GM18511 (cell line): Measurements from ENCODE around the gene COL9A3.

ENCODE experiments used
- ATAC-seq: cut with Tn5 transposase; IDR thresholded peaks from one replicate; pipeline ENCODE4 v1.9.1; 2021; ENCODE audit warnings: mild to moderate bottlenecking, moderate library complexity; ENCODE audit not compliant: unreplicated experiment

COL9A3 gene

DNA sequence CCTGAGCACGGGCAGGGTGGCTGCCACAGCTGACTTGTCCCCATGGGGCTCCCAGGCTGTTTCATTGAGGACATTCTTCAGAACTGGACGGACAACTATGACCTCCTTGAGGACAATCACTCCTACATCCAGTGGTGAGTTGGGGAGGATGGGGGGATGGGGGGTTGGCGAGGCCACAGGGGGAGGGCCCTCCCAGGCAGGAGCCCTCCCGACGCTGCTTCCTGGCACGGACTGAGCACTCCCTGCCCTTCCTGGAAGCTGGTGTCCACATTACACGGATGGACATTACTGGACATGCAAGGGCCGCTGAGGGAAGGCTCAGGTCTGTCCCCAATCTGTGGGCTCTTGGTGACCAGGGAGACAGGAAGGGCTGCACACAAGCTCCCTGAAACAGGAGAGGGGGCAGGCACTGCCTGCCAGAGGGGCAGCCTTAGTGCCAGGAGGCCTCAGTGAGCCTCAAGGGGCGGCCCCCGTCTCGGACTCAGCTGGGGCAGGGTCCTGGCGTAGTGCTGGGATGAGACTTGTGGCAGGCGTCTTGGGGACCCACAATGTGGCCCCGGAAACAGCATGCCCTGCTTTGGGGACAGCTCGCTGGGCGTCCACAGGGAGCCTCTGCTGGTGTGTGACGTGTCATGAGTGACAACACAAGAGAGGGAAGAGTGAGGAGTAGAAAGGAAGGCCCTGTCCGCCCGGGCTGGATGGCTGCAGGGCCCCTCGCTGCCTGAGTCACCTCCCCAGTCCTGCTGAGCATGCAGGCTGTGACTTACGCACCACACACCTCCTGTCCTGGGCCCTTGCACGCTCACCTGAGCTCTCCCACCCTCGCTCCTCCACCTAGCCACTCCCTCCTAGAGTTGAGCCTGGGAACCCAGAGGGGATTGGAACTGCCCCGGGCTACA, 7.1 kb upstream of the COL9A3 start:
- no peak for ATAC-seq

DNA sequence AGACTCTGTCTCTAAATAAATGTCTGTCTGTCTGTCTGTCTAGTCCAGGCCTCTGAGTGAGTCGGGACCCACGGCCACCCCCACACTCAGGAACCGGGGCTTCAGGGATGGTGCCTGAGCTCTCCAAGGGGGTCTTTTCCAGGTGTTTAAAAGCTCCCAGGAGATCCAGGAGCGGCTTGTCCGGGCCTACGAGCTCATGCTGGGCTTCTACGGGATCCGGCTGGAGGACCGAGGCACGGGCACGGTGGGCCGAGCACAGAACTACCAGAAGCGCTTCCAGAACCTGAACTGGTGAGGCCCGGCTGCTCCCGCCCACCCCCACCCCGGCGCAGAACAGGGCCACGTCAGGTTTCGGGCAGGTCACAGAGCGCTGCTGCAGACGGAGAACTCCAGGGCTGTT, 5.5 kb upstream of the COL9A3 start:
- no peak for ATAC-seq

DNA sequence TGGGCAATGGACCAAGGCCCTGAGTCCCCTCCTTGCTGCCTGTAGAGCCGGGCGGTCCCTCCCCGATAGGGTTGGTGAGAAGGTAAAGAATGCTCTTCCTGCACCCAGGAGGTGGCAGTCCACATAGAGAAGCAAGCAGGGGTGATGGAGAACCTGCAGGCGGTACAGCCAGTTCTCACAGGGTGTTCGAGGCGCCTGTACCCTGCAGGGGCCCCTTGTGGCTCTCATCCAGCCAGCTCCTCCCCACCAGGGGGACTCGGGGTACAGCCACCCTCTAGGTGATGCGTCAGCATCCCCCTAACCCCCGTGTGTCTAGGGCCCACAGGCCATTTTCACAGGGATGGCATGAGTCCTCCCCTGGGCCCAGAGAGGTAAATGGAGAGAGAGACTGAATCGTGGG, 5.1 kb upstream of the COL9A3 start:
- ATAC-seq: no peak

DNA sequence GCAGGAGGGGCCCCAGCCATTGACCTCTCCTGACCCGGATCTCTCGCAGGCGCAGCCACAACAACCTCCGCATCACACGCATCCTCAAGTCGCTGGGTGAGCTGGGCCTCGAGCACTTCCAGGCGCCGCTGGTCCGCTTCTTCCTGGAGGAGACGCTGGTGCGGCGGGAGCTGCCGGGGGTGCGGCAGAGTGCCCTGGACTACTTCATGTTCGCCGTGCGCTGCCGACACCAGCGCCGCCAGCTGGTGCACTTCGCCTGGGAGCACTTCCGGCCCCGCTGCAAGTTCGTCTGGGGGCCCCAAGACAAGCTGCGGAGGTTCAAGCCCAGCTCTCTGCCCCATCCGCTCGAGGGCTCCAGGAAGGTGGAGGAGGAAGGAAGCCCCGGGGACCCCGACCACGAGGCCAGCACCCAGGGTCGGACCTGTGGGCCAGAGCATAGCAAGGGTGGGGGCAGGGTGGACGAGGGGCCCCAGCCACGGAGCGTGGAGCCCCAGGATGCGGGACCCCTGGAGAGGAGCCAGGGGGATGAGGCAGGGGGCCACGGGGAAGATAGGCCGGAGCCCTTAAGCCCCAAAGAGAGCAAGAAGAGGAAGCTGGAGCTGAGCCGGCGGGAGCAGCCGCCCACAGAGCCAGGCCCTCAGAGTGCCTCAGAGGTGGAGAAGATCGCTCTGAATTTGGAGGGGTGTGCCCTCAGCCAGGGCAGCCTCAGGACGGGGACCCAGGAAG, 4.5 kb upstream of the COL9A3 start:
- ATAC-seq: no peak

DNA sequence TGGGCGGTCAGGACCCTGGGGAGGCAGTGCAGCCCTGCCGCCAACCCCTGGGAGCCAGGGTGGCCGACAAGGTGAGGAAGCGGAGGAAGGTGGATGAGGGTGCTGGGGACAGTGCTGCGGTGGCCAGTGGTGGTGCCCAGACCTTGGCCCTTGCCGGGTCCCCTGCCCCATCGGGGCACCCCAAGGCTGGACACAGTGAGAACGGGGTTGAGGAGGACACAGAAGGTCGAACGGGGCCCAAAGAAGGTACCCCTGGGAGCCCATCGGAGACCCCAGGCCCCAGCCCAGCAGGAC, 4.0 kb upstream of the COL9A3 start:
- ATAC-seq: no peak

DNA sequence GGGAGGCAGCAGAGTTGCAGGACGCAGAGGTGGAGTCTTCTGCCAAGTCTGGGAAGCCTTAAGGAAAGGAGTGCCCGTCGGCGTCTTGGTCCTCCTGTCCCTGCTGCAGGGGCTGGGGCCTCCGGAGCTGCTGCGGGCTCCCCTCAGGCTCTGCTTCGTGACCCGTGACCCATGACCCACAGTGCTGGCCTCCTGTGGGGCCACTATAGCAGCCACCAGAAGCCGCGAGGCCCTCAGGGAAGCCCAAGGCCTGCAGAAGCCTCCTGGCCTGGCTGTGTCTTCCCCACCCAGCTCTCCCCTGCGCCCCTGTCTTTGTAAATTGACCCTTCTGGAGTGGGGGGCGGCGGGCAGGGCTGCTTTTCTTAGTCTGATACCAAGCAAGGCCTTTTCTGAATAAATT, 3.3 kb upstream of the COL9A3 start:
- no peak for ATAC-seq

DNA sequence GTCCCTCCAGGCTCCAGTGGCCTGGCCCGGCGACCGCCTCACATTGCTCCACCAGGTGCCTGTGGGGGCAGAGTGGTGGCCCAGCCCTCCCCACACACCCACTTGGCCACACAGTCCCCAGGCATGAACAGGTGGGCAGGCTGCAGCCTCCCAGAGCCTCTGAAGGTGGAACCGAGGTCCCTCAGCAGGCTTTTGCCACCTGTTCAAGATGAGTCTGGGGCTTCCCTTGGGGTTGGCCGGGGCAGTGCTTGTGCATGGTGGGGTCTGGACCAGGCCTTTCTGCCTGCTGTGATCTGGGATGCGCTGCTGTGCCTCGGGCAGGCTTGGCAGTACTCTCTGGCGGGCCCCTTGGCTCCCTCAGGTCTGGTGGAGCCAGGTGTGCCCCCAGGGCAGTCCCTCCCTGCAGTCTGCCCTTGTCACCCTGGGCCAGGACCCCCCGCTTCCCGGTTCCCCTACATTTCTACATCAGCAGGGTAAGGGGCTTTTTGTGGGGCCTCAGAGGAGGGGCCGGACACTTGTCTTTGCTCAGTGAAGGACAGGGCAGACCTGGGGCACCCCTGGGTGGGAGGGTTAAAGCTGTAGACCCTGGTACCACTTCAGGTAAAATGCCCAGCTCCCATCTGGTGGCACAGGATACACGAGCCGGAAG, 2.7 kb upstream of the COL9A3 start:
- ATAC-seq: no peak

DNA sequence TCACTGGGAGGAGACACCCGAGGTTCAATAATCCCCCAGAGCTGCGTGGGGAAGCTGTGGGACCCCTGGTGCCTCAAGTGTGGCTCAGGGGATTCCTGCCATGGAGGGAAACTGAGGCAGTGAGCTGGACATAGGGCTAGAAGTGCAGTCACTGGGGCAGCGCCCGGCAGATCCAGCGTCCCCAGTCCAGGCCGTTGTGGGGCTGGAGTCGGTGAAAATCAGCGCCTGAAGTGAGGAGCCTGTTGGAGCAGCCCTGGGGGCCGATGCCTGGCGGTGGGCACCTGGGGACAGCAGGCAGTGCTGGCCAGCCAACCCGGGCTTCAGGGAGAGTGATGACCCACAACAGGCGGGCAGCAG, 2.2 kb upstream of the COL9A3 start:
- ATAC-seq: no peak

DNA sequence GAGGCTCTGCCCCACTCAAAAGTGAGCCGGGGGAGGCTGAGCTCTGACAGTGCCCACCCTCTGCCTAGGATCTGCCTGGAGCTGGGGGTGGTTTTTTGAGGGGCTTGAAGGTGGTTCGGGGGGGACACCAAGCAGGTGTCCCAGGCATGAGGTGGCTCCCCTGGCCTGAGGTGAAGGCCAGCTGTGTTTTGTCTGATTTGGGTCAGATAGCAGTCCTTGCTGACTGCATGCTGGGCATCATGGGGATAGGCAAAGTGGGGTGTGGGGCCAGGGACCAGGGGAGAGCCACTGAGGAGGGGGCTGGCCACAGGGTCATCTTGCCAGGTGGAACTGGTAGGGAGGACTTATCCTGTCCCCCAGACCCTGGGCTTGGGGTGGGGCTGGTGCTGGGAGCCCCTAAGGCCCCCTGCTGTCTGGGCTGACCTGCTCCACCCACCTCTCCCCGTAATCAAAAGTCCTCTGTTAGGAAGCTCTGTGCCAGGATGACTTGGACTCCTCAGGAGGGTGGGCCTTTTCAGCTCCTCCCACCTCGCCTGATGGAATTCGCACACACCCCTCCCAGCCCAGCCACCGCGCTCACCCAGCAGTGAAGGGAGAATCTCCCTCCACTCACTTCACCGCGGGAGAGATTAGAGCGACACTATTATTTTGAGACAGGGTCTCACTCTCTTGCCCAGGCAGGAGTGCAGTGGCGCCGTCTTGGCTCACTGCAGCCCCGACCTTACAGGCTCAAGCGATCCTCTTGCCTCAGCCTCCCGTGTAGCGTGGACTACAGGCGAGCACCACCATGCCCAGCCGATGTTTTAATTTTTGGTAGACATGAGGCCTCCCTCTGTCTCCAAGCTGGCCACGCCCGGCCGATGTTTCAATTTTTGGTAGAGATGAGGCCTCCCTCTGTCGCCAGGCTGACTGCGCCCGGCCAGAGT, 1.5 kb upstream of the COL9A3 start:
- ATAC-seq: no peak

DNA sequence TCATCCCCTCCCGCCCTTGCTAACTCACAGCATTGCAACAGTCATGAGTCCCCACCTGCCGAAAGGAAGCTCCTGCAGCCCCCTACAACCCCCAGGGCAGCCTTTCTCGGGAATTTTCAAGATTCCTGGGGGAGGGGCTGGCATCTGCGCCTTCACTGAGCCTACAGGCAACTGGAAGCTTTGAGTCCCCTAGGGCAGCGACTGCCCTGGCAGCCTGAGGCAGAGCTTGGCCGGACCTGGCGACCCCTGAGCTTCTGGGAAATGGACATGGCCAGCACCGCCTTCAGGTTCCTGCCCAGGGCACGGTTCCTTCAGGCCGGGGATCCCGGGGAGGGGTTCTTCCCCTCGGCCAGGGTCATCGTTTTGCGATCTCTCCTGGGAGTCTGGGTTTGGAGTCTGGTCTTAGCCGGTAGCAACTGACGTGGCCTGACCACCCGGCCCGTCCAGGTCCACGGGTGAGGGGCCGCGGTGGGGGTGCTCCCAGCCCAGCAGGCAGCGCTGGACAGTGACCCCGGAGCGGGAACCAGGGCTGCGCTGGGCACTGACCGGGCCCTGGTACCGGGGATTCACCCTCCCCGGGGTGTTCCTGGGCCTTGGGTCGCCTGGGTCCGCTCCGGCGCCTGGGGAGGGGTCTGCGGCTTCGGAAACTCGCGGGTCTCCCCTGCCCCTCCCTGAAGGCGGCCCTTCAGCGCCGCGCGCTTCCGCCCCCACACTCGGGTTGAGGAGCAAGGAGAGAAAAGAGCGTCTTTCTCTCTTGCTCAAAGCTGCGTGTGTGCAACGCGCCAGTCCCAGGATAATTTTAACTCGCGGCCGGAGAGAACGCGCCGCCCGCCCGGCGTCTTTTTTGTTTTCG, 593 bp upstream of the COL9A3 start:
- no peak for ATAC-seq

DNA sequence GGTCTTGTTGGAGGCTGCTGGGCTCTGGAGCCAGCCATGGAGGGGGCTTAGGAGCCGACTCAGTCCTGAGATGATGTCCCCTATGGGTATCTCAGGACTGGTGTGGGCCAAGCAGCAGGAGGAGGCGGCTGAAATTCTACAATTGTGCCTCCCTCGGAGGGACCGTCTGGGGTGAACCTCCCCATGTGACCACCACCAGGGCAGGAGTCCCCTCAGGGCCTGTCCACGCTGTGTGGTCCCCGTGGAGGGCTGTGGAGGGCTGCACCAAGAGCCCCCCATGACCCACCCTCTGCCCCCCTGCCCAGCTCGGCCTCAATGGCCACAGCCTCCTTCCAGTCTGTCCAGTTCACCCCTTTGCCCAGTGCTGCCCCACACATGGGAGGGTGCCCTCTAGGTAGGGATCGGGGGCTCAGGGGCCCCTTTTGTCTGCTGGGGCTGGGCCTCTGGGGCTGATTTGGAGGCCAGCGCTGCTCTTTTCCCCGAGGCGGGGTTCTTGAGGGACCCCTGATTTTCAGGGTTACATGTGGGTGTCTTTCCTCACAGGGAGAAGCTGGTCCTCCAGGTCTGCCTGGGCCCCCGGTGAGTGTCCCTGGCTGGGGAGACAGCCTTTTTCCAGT, 1.2 kb downstream of the COL9A3 start:
- no peak for ATAC-seq

DNA sequence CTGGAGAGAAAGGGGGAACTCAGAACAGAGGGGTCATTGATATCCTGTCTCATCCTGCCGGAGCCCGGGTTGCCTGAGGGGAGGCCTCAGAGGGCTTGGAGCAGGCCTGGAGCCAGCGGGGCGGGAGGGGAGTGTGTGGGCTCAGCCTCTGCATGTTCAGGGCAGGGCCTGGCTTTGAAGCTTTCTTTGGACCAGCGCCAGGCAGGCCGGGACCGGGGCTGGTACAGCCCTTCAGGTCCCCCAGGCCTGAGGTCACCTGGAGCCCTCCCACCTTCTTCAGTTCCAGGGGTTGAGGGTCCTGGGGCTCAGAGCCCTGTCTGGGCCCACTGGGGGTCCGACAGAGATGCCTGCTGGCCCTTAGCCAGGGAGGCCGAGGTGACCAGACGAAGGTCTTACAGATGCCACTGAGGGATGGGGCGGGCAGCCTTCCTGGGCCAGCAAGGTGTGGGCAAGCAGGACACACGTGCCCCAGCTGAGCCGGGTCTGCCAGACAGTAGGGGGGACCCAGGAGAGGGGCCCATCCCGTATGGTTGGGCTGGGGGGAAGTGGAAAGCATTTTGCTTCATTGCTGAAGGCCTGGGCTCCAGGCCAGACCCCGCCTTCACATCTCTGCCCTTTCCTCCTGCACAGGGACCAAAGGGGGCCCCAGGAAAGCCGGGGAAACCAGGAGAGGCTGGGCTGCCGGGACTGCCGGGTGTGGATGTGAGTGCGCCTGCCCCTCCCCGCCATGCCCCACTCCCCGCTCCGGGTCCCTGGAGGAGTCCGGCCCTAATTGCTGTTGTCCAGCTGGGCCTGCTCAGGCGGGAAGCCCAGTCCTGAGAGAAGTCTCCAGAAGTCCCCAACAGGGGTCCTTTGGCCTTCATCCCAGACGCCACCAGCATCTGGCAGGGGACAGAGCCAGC, 2.0 kb downstream of the COL9A3 start:
- no peak for ATAC-seq

DNA sequence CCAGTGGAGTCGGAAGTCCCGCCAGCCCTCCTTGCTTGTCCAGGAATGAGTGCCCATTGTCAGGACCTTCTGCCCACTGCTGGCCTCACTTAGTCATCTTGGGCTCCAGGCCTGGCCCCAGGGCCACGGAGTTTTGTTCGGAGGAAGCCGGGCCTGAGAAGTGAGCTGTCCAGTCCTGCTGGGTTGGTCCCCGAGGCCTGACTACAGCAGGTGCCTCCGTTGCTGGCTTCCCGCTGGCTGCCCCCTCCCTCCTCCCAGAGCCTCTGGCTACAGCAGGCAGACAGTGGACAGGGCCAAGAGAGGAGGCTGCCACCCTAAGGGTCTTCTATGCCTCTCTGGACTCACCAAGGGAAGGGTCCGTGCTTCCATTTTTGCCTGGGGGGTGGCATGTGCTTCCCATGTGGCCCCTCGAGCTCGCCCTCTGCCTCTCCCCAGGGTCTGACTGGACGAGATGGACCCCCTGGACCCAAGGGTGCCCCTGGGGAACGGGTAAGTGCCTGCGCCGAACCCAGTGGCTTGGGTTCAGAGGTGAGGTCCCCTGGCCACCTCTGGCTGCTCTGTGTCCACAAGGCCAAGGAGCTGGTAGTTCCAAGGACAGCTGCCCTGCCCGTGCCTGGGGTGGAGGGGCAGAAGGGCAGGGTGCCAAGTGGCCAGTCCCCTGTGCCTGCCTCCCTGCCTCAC, 2.8 kb downstream of the COL9A3 start:
- ATAC-seq: no peak

DNA sequence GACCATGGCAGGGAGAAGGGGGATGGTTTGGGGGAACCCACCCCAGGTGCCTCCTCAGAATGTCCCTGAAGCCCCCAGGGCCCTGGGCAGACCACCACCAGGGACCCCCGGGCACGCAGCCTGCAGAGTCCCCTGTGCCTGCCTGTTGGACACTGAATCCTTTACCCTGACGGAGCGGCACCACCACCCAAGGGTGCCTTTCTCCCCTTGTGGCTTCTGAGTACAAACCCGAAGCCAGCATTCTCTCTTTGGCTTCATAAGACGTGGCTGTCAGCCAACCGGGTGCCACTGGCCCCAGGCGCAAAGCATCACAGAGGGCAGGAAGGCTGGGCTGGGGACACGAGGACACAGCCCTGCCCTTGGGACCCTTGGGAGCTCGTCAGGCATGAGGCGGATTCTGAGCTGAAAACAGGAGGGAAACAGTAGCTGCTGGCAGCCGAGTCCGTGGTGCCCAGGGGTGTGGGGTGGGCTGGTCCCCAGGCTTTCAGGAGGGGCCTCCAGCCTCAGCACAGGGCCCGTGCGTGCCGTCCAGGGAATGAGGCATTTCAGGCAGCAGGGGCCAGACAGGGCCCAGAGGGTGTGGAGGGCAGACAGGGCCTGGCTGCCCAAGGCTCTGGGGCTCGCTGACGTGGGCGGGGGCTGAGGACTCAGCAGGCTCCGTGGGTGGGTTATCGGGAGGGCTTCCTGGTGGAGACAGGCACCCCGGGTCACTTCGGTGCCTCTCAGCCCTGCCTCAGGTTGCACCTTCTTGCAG, 3.5 kb downstream of the COL9A3 start:
- no peak for ATAC-seq

DNA sequence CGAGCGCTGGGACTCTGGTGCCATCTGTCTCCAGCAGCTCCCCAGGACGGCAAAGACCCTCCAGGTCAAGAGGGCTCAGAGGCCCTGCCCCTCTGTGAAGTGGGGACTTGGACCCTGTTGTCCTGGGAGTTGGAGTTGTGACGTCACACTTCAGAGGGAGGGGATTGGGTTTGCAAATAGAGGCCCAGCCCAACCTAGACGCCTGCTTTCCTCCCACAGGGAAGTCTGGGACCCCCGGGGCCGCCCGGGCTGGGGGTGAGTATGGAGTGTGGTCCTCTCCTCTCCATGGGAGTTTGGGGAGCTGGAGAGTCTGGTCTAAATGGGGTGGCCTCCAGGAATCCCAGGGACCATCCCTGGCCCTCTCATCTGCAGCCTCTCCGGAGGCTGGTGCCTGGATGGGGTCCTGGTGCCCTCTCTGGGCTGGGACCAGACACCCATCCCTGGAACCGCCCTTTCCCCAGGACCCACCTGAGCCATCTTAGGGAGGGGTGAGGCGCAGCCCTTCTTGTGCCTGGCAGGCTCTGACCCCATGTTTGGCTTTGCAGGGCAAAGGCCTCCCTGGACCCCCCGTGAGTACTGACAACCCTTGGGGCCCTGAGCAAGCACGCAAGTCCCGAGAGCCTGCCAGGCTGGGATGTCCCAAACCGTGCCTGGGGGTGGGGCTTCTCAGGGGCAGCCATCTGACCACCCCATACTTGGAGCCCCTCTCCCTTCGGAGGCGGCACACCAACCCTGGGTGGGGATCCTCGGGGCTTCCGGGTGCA, 4.3 kb downstream of the COL9A3 start:
- no peak for ATAC-seq

DNA sequence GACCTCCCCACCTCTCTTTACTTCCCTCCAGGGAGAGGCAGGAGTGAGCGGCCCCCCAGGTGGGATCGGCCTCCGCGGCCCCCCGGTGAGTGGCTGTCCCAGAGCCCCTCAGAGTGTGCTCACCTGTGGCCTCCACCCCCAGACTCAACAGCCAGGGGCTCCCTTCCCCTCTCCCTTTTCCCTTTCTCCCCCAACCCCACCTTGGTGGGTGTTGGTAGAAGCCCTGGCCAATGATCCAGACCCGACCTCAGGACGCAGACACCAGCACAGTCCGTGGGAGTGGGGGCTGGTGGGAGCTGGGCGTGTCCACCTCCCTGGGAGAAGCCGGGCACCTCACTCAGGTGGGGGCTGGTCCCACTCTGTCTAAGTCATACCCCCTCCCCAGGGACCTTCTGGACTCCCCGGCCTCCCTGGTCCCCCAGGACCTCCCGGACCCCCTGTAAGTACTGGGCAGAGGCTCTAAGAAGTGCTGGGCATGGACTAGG, 4.9 kb downstream of the COL9A3 start:
- ATAC-seq: no peak
